Measurements from ENCODE around the gene ADGRF1. TPM values are rescaled to one million over a fixed set of nuclear protein-coding genes. Genes with fewer than 3 reads are reported as not detected.
"Not testable (repeated sequence)": the region's sequence is repeated elsewhere in the genome, so short reads cannot be mapped to it uniquely, and the experiment has no call there.

Gene ADGRF1
- total RNA-seq (not detected), total RNA-seq (0 to 0.08 reads per million in 2 donors)

- no peaks in the 10 kb centered on the region for H3K9me3 ChIP-seq (ENCODE audit: control insufficient read depth, low read length, poor library complexity, severe bottlenecking)
- Mint-ChIP-seq H3K27me3 (peaks cover 21% of the 10 kb centered on the region), H3K4me1 (peaks cover 2% of the 10 kb centered on the region), H3K27ac (no peak within 1 kb of the TSS), H3K4me3 (no peak within 1 kb of the TSS), H3K36me3 (ENCODE audit: low read depth) (no peaks in the 10 kb centered on the region)
- no peak for ATAC-seq
- no peak for DNase-seq
These were observed at the start of gene ADGRF1 for GRCh38 chr6:47042275-47042791. Gene ADGRF1 (minus strand): TSS chr6:47042332. CDS start chr6:47029061, 13,271 bp downstream.

DNA sequence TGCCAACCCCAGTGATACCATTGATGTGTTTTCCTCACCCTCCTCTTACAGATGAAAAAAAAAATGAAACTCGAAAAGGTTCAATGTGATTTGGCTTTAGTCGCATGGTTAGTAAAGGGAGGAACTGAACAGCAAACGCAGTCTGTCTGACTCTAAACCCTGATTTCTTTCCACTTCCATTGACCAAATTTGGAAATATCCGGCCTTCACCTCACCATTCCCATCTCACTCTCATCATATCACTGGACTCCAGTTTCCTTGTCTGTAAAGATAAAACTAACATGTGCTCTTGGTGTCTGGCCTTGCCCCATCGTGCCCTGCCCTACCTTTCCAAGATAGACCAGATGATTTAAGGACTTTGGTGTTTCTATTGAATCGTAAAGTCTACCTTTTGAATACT, 48.7 kb upstream of the ADGRF1 start:
- Mint-ChIP-seq H3K27me3 (peaks cover 16% of the 10 kb centered on the region), H3K36me3 (ENCODE audit: low read depth) (no peaks in the 10 kb centered on the region), H3K4me1 (no peaks in the 10 kb centered on the region), H3K4me3 (no peak overlapping the region), H3K27ac (no peak overlapping the region)
- H3K9me3 ChIP-seq (ENCODE audit: control insufficient read depth, low read length, poor library complexity, severe bottlenecking) = no peaks in the 10 kb centered on the region
- DNase-seq = no peak
- ATAC-seq = no peak

- not testable (repeated sequence) for H3K4me1 Mint-ChIP-seq; H3K36me3 Mint-ChIP-seq (ENCODE audit: low read depth); H3K4me3 Mint-ChIP-seq; H3K9me3 ChIP-seq (ENCODE audit: control insufficient read depth, low read length, poor library complexity, severe bottlenecking); DNase-seq; ATAC-seq; H3K27ac Mint-ChIP-seq
- H3K27me3 Mint-ChIP-seq = peaks cover 27% of the 10 kb centered on the region
These were observed 47.3 kb upstream of the ADGRF1 start for GRCh38 chr6:47089473-47089872.

DNA sequence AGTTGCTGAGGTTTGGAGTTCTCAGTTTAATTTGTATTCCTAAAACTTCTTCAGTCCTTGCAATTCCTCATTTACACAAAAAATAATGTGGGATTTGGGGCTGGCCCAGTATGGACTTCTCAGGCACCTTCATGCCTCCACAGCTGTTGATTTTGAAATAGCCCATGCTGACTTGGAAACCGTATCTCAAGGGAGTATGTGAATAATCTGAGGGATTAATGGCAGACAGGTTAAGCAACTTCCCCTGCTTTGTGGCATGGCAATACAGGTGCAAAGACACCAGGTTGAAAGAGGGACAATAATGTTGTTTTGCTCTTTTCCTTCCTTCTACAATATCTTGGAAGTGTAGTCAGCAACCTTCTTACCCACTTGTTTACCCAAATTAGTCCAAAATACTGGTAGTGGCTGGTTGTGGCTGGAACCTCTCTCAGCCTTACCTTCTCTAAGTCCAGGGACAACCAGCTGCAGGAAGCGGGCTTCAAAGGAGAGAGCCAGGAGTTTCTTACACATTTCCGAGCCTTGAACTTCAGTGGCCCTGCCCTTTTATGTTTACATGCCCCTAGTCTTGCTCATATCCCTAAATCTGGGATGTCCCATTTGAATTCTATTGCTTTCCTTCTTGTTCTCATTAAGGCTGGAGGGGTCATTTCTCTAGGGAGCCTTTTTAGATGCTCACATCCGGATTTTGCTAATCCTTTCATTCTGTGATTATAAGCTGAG, 44.1 kb upstream of the ADGRF1 start:
- Mint-ChIP-seq H3K27me3 (peaks cover 26% of the 10 kb centered on the region), H3K27ac (no peak overlapping the region), H3K4me3 (no peak overlapping the region), H3K4me1 (no peaks in the 10 kb centered on the region), H3K36me3 (ENCODE audit: low read depth) (no peaks in the 10 kb centered on the region)
- ATAC-seq (no peak), DNase-seq (no peak)
- H3K9me3 ChIP-seq (ENCODE audit: control insufficient read depth, low read length, poor library complexity, severe bottlenecking) = no peaks in the 10 kb centered on the region

GRCh38 chr6:47084610-47085009, 42.5 kb upstream of the ADGRF1 start:
- Mint-ChIP-seq H3K4me1 (no peaks in the 10 kb centered on the region), H3K27ac (no peak overlapping the region), H3K27me3 (peaks cover 26% of the 10 kb centered on the region), H3K4me3 (no peak overlapping the region), H3K36me3 (ENCODE audit: low read depth) (no peaks in the 10 kb centered on the region)
- no peak for ATAC-seq
- H3K9me3 ChIP-seq (ENCODE audit: control insufficient read depth, low read length, poor library complexity, severe bottlenecking) = no peaks in the 10 kb centered on the region
- no peak for DNase-seq

- H3K4me3 Mint-ChIP-seq = no peak overlapping the region
- no peaks in the 10 kb centered on the region for H3K9me3 ChIP-seq (ENCODE audit: control insufficient read depth, low read length, poor library complexity, severe bottlenecking)
- no peak for ATAC-seq
- H3K27ac Mint-ChIP-seq = no peak overlapping the region
- no peaks in the 10 kb centered on the region for H3K36me3 Mint-ChIP-seq (ENCODE audit: low read depth)
- peaks cover 26% of the 10 kb centered on the region for H3K27me3 Mint-ChIP-seq
- H3K4me1 Mint-ChIP-seq = no peaks in the 10 kb centered on the region
- no peak for DNase-seq
These were observed 41.5 kb upstream of the ADGRF1 start for GRCh38 chr6:47083586-47084047.

DNA sequence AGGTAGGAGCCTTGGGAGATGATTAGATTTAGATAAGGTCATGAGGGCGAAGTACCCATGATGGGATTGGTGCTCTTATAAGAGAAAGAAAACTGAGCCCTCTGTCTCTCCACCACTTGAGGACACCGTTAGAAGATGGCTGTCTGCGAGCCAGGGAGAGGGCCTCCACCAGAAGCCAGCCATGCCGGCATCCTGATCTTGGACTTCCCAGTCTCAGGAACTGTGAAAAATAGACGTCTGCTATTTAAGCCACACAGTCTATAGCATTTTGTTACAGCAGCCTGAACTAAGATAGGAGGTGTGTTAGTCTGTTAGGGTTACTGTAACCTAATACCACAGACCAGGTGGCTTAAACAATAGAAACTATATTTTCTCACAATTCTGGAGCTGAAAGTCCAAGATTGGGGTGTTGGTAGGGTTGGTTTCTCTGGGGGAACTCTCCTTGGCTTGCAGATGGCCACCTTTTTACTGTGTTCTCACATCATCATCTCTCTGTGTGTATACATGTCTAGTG, 38.0 kb upstream of the ADGRF1 start:
- H3K36me3 Mint-ChIP-seq (ENCODE audit: low read depth) = no peaks in the 10 kb centered on the region
- no peak overlapping the region for H3K27ac Mint-ChIP-seq
- ATAC-seq (no peak), DNase-seq (no peak)
- H3K27me3 Mint-ChIP-seq = peaks cover 35% of the 10 kb centered on the region
- H3K4me3 Mint-ChIP-seq = no peak overlapping the region
- no peaks in the 10 kb centered on the region for H3K4me1 Mint-ChIP-seq
- no peaks in the 10 kb centered on the region for H3K9me3 ChIP-seq (ENCODE audit: control insufficient read depth, low read length, poor library complexity, severe bottlenecking)

GRCh38 chr6:47079638-47080037, 37.5 kb upstream of the ADGRF1 start:
- peaks cover 30% of the 10 kb centered on the region for H3K27me3 Mint-ChIP-seq
- H3K9me3 ChIP-seq (ENCODE audit: control insufficient read depth, low read length, poor library complexity, severe bottlenecking) = no peaks in the 10 kb centered on the region
- H3K27ac Mint-ChIP-seq = no peak overlapping the region
- DNase-seq (no peak), ATAC-seq (no peak)
- H3K4me1 Mint-ChIP-seq = no peaks in the 10 kb centered on the region
- H3K4me3 Mint-ChIP-seq = no peak overlapping the region
- no peaks in the 10 kb centered on the region for H3K36me3 Mint-ChIP-seq (ENCODE audit: low read depth)

DNA sequence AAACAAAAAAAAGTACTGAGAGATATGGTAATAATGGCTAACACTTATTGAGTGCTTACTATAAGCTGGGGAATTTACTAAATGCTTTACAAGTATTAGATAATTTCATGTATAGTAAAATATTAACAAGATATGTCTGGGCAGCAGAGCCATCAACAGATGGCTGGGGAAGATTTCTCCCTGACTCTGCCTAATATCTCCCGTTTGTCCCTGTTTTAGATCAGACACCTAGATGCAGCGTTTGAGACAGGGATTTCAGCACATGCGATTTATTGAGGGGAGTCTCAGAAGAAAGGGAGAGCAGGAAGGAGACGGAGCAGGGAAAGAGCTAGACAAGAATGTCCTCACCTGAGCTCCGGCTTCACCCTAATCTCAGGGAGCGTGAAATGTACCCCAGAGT, 36.9 kb upstream of the ADGRF1 start:
- no peak for ATAC-seq
- H3K4me1 Mint-ChIP-seq = no peaks in the 10 kb centered on the region
- no peaks in the 10 kb centered on the region for H3K36me3 Mint-ChIP-seq (ENCODE audit: low read depth)
- peaks cover 24% of the 10 kb centered on the region for H3K27me3 Mint-ChIP-seq
- no peak overlapping the region for H3K27ac Mint-ChIP-seq
- no peak for DNase-seq
- H3K9me3 ChIP-seq (ENCODE audit: control insufficient read depth, low read length, poor library complexity, severe bottlenecking) = no peaks in the 10 kb centered on the region
- H3K4me3 Mint-ChIP-seq = no peak overlapping the region

DNA sequence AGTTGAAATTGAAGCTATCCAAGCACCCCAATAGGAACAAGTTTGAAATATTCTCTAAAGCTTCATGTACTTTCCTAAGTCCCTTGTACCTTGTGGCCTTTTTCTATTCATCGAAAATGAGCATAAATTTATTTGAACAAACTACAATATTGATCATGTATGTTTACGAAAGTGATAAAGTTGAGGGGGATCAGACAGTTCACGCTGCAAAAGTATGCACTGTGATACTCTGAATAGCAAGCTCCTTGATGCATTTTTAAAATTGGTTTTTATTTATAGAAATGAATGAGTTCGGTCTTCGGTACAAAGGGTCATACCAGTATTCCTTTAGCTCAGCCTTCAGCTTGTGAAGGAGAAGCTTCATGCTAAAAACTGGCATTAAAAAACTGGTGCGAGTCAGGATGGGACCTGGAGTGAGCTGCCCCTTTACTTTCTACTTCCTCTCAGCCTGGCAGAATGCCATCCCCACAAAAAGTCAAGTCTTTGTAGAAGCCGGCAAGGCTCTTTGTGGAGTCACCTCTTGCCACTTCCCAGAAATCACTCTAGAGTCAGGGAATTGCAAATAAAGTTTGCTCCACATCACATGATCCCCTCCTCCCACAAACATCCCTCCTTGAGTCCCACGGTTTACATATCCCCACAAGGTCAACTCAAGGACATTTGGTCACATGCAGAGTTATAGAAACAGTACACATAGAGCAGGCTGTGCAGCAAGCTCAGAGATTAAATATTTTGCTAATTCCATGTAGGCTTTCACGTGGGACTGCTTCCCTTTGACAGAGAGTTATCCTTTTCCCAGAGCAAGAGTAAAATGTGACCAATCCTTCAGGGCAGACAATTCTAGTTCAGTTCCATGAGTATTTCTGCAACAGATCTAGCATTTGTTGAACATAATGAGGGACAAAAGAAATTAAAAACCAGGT, 34.6 kb upstream of the ADGRF1 start:
- Mint-ChIP-seq H3K27me3 (peaks cover 19% of the 10 kb centered on the region), H3K27ac (no peak overlapping the region), H3K4me1 (no peaks in the 10 kb centered on the region), H3K36me3 (ENCODE audit: low read depth) (no peaks in the 10 kb centered on the region), H3K4me3 (no peak overlapping the region)
- DNase-seq = no peak
- H3K9me3 ChIP-seq (ENCODE audit: control insufficient read depth, low read length, poor library complexity, severe bottlenecking) = no peaks in the 10 kb centered on the region
- ATAC-seq = no peak

DNA sequence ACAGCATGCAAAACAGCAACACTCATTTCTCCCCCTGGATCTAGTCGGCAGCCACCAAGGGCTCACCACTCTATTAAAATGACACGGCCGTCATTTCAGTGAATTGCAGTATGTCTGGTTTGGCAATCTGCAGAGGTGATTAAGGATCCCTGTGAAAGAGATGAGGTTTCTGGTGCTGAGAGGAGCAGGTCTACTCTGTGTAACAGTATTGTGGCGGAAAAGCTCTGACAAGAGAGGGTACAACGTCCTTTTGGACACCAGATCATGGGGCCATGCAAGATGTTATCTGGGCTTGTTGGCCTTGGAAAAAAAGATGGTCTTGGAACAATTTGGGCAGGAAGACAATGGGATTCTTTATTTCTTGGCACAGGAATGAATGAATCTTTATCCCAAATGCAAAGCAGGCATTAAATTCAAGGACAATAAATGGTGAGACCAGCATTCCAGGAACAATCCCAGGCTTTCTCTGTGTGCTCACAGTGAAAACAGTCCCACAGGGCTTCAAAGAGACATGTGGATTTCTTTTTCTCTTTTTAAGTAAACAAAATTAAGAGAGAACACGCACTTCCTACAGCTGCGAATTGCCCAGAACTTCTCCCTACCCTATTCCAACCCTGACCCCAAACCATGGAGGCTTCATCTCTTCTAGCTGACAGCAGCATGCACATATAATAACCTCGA, 33.7 kb upstream of the ADGRF1 start:
- H3K9me3 ChIP-seq (ENCODE audit: control insufficient read depth, low read length, poor library complexity, severe bottlenecking) = no peaks in the 10 kb centered on the region
- ATAC-seq (no peak), DNase-seq (no peak)
- Mint-ChIP-seq H3K27ac (no peak overlapping the region), H3K4me3 (no peak overlapping the region), H3K36me3 (ENCODE audit: low read depth) (no peaks in the 10 kb centered on the region), H3K27me3 (peaks cover 19% of the 10 kb centered on the region), H3K4me1 (no peaks in the 10 kb centered on the region)

DNA sequence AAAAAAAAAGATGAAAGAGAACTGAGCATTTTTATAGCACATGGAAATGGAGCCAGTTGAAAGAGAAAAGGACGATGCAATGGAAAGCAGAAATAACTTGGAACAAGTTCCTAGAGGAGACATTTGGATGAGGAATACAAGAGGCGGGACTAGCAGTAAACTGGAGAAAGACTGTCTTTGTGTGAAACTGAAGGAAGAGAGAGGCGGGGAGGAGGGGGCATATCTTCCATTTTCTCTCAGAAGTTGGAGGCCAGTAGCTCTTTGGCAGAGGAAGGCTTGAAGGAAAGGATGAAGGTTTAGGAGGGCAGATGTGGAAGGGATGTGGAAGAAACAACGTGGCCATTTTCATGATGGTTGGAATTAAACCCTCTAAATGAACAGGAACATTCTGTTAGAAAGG, 33.0 kb upstream of the ADGRF1 start:
- Mint-ChIP-seq H3K27me3 (peaks cover 19% of the 10 kb centered on the region), H3K4me1 (no peaks in the 10 kb centered on the region), H3K27ac (no peak overlapping the region), H3K36me3 (ENCODE audit: low read depth) (no peaks in the 10 kb centered on the region), H3K4me3 (no peak overlapping the region)
- H3K9me3 ChIP-seq (ENCODE audit: control insufficient read depth, low read length, poor library complexity, severe bottlenecking) = no peaks in the 10 kb centered on the region
- DNase-seq (no peak), ATAC-seq (no peak)
